Activated CD8-positive, alpha-beta memory T cell treated with anti-CD3 and anti-CD28 coated beads, Interleukin-2, amount 50 U/mL, for 24 hours (primary cell): ENCODE results near the gene LSM14A.
"Not testable (repeated sequence)": the region's sequence is repeated elsewhere in the genome, so short reads cannot be mapped to it uniquely, and the experiment has no call there.

Experiments used
- DNase-seq: peaks from one replicate; pipeline ENCODE4 v3.0.0-alpha.2; 2020; ENCODE audit errors: extremely low read depth

The LSM14A gene

GRCh38 chr19:34171877-34172660, at the start of gene LSM14A:
Gene LSM14A (plus strand): TSS chr19:34172504. CDS start chr19:34172643, 139 bp downstream.
- peak; percentile 62 for DNase-seq

- DNase-seq = no peak
Observed at GRCh38 chr19:34124828-34125227, 47.5 kb upstream of the LSM14A start.

GRCh38 chr19:34126966-34127365, 45.3 kb upstream of the LSM14A start:
- no peak for DNase-seq

GRCh38 chr19:34127684-34128189, 44.6 kb upstream of the LSM14A start:
- DNase-seq = no peak

- DNase-seq = no peak
Observed at GRCh38 chr19:34128558-34129250, 43.6 kb upstream of the LSM14A start.

GRCh38 chr19:34131100-34131499, 41.2 kb upstream of the LSM14A start:
- no peak for DNase-seq

GRCh38 chr19:34132145-34132544, 40.2 kb upstream of the LSM14A start:
- not testable (repeated sequence) for DNase-seq

GRCh38 chr19:34132706-34133105, 39.6 kb upstream of the LSM14A start:
- not testable (repeated sequence) for DNase-seq

- DNase-seq = peak; percentile 76
Observed at GRCh38 chr19:34134190-34135053, 37.9 kb upstream of the LSM14A start.

- DNase-seq = no peak
Observed at GRCh38 chr19:34135054-34135800, 37.1 kb upstream of the LSM14A start.

- DNase-seq = no peak
Observed at GRCh38 chr19:34135821-34136611, 36.3 kb upstream of the LSM14A start.

GRCh38 chr19:34141025-34141424, 31.3 kb upstream of the LSM14A start:
- DNase-seq = no peak

GRCh38 chr19:34142440-34142839, 29.9 kb upstream of the LSM14A start:
- DNase-seq = no peak

GRCh38 chr19:34145741-34146202, 26.5 kb upstream of the LSM14A start:
- peak; percentile 15 for DNase-seq

- DNase-seq = no peak
Observed at GRCh38 chr19:34148658-34149185, 23.6 kb upstream of the LSM14A start.

GRCh38 chr19:34149873-34150272, 22.4 kb upstream of the LSM14A start:
- DNase-seq = no peak

GRCh38 chr19:34150558-34150957, 21.7 kb upstream of the LSM14A start:
- DNase-seq = no peak

- no peak for DNase-seq
Observed at GRCh38 chr19:34151439-34151838, 20.9 kb upstream of the LSM14A start.

- no peak for DNase-seq
Observed at GRCh38 chr19:34154401-34154800, 17.9 kb upstream of the LSM14A start.

- DNase-seq = no peak
Observed at GRCh38 chr19:34155686-34156085, 16.6 kb upstream of the LSM14A start.
